H9 (cell line): Measurements from ENCODE around the gene METTL16. TPM values are rescaled to one million over a fixed set of nuclear protein-coding genes. Genes with fewer than 3 reads are reported as not detected.

Experiments used
- DNase-seq: peaks from one replicate; pipeline ENCODE4 v3.0.0-alpha.2; 2017
- H2AFZ ChIP-seq: one replicate; pipeline ENCODE4 v1.6.1; 2013; ENCODE audit warnings: mild to moderate bottlenecking, low read length, control low read depth, moderate library complexity
- H2AK5ac ChIP-seq: 2 replicates; pipeline ENCODE4 v1.6.1; 2013; ENCODE audit warnings: low read length, control low read depth, mixed read lengths; ENCODE audit not compliant: insufficient read length
- H2BK120ac ChIP-seq: one replicate; pipeline ENCODE4 v1.6.1; 2013; ENCODE audit warnings: low read depth, mild to moderate bottlenecking, low read length, control low read depth, inconsistent platforms; ENCODE audit not compliant: poor library complexity, severe bottlenecking
- H2BK12ac ChIP-seq: 2 replicates; pipeline ENCODE4 v1.6.1; 2013; ENCODE audit warnings: low read length, control low read depth, mixed read lengths, low read depth; ENCODE audit not compliant: insufficient read length
- H2BK15ac ChIP-seq: 2 replicates; pipeline ENCODE4 v1.6.1; 2013; ENCODE audit warnings: low read depth, low read length, control low read depth
- H2BK20ac ChIP-seq: one replicate; pipeline ENCODE4 v1.6.1; 2013; ENCODE audit warnings: low read depth, mild to moderate bottlenecking, low read length, control low read depth, inconsistent platforms; ENCODE audit not compliant: poor library complexity, severe bottlenecking
- H2BK5ac ChIP-seq: 2 replicates; pipeline ENCODE4 v1.6.1; 2013; ENCODE audit warnings: low read length, control low read depth, mixed read lengths; ENCODE audit not compliant: insufficient read length
- H3K14ac ChIP-seq: 2 replicates; pipeline ENCODE4 v1.6.1; 2013; ENCODE audit warnings: low read length, control low read depth; ENCODE audit not compliant: insufficient read depth
- H3K18ac ChIP-seq: 2 replicates; pipeline ENCODE4 v1.6.1; 2013; ENCODE audit warnings: low read depth, mild to moderate bottlenecking, mixed read lengths, low read length, control low read depth; ENCODE audit not compliant: insufficient read length
- H3K23ac ChIP-seq: 2 replicates; pipeline ENCODE4 v1.6.1; 2013; ENCODE audit warnings: low read length, control low read depth, mixed read lengths, low read depth; ENCODE audit not compliant: insufficient read length
- H3K23me2 ChIP-seq: 2 replicates; pipeline ENCODE4 v1.6.1; 2013; ENCODE audit warnings: low read depth, mild to moderate bottlenecking, mixed read lengths, low read length, control low read depth; ENCODE audit not compliant: insufficient read length, poor library complexity, severe bottlenecking
- H3K27ac ChIP-seq: 2 replicates; pipeline ENCODE4 v1.5.1; 2013; ENCODE audit warnings: low read length, control low read depth, mixed read lengths, low read depth; ENCODE audit not compliant: insufficient read length
- H3K27me3 ChIP-seq: 2 replicates; pipeline ENCODE4 v1.6.1; 2013; ENCODE audit warnings: low read length, control low read depth, inconsistent platforms; ENCODE audit not compliant: insufficient read depth
- H3K4ac ChIP-seq: 2 replicates; pipeline ENCODE4 v1.6.1; 2013; ENCODE audit warnings: low read depth, mild to moderate bottlenecking, control low read depth, inconsistent platforms, low read length, moderate library complexity
- H3K4me1 ChIP-seq: 2 replicates; pipeline ENCODE4 v1.6.1; 2013; ENCODE audit warnings: low read length, control low read depth, inconsistent platforms; ENCODE audit not compliant: insufficient read depth
- H3K4me2 ChIP-seq: 2 replicates; pipeline ENCODE4 v1.6.1; 2013; ENCODE audit warnings: low read length, control low read depth, mixed read lengths; ENCODE audit not compliant: insufficient read length, insufficient read depth
- H3K56ac ChIP-seq: 2 replicates; pipeline ENCODE4 v1.6.1; 2013; ENCODE audit warnings: low read depth, mild to moderate bottlenecking, mixed read lengths, low read length, control low read depth; ENCODE audit not compliant: insufficient read length
- H3K79me1 ChIP-seq: 2 replicates; pipeline ENCODE4 v1.6.1; 2013; ENCODE audit warnings: low read depth, mild to moderate bottlenecking, moderate library complexity, low read length, control low read depth, inconsistent platforms; ENCODE audit not compliant: insufficient read depth, poor library complexity, severe bottlenecking
- H3K79me2 ChIP-seq: 2 replicates; pipeline ENCODE4 v1.6.1; 2013; ENCODE audit warnings: low read length, control low read depth, inconsistent platforms; ENCODE audit not compliant: insufficient read depth
- H3K9ac ChIP-seq: 2 replicates; pipeline ENCODE4 v1.6.1; 2013; ENCODE audit warnings: low read length, control low read depth, mixed read lengths; ENCODE audit not compliant: insufficient read length; ENCODE audit errors: extremely low read depth
- H3K9me3 ChIP-seq: one replicate; pipeline ENCODE4 v1.6.1; 2013; ENCODE audit warnings: low read depth, low read length, inconsistent platforms; ENCODE audit not compliant: control insufficient read depth
- H3T11ph ChIP-seq: one replicate; pipeline ENCODE4 v1.6.1; 2013; ENCODE audit warnings: mild to moderate bottlenecking, low read length, control low read depth, inconsistent platforms
- H4K20me1 ChIP-seq: one replicate; pipeline ENCODE4 v1.6.1; 2013; ENCODE audit not compliant: control insufficient read depth, insufficient read length, insufficient read depth
- H4K5ac ChIP-seq: 2 replicates; pipeline ENCODE4 v1.6.1; 2013; ENCODE audit warnings: low read depth, mild to moderate bottlenecking, mixed read lengths, low read length, control low read depth; ENCODE audit not compliant: insufficient read length
- H4K8ac ChIP-seq: replicated peaks from 2 replicates; pipeline ENCODE4 v1.6.1; 2013; ENCODE audit warnings: low read length, control low read depth, mixed read lengths, low read depth; ENCODE audit not compliant: insufficient read length
- H4K91ac ChIP-seq: 2 replicates; pipeline ENCODE4 v1.6.1; 2013; ENCODE audit warnings: low read depth, mild to moderate bottlenecking, moderate library complexity, mixed read lengths, low read length, control low read depth; ENCODE audit not compliant: insufficient read length
- H3K27ac Mint-ChIP-seq, 3 experiments: 2 replicates in 2 of 3; 3 replicates in 1 of 3; pipeline ENCODE4 v1.8.0; 2020 to 2021; ENCODE audit warnings: mixed read lengths in 3 of 3, mild to moderate bottlenecking in 1 of 3, moderate library complexity in 1 of 3
- H3K27me3 Mint-ChIP-seq: 2 replicates; pipeline ENCODE4 v1.8.0; 2021; ENCODE audit warnings: low read depth, mild to moderate bottlenecking, moderate library complexity, mixed read lengths
- H3K36me3 Mint-ChIP-seq, 3 experiments: 2 replicates in 2 of 3; 3 replicates in 1 of 3; pipeline ENCODE4 v1.8.0; 2020 to 2021; ENCODE audit warnings: low read depth in 3 of 3, mixed read lengths in 3 of 3; ENCODE audit not compliant: insufficient read depth in 1 of 3
- H3K4me1 Mint-ChIP-seq, 2 experiments: 2 replicates each; pipeline ENCODE4 v1.8.0; 2020; ENCODE audit warnings: mixed read lengths in 2 of 2
- H3K4me3 Mint-ChIP-seq, 2 experiments: 2 replicates in 1 of 2; 3 replicates in 1 of 2; pipeline ENCODE4 v1.8.0; 2020 to 2021; ENCODE audit warnings: mild to moderate bottlenecking in 2 of 2, mixed read lengths in 2 of 2, moderate library complexity in 1 of 2
- H3K9me3 Mint-ChIP-seq, 2 experiments: 2 replicates in 1 of 2; 3 replicates in 1 of 2; pipeline ENCODE4 v1.8.0; 2020; ENCODE audit warnings: mild to moderate bottlenecking in 2 of 2, mixed read lengths in 2 of 2, moderate library complexity in 1 of 2
- CTCF ChIP-seq: fragments of 200-600 bp; sonication (generic); conservative IDR thresholded peaks from 3 replicates; pipeline ENCODE4 v1.8.0; 2021; ENCODE audit warnings: antibody characterized with exemption, mild to moderate bottlenecking
- WGBS: extraction: QIAGEN DNeasy Blood & Tissue Kit; methylation state at CpG from one replicate; pipeline ENCODE4 v1.1.7; 2013; ENCODE audit warnings: missing lambda C conversion rate, low lambda C conversion rate, mixed read lengths; ENCODE audit not compliant: insufficient read length; ENCODE audit errors: extremely low coverage; 5-methylcytosine and 5-hydroxymethylcytosine counted together
- total RNA-seq: library from RNA; stranded (reverse); gene quantifications from 2 replicates; pipeline ENCODE4 v1.2.1, GENCODE V29; 2021

METTL16 gene
- total RNA-seq, 1 experiment from 2014 or later: 55.4 TPM

GRCh38 chr17:2378905-2379304 lies 132.8 kb downstream of the METTL16 start:
- Histone ChIP-seq H3K4ac (no peak overlapping the region), H4K20me1 (no peaks in the 10 kb centered on the region), H3K79me2 (no peaks in the 10 kb centered on the region), H2BK20ac (no peak overlapping the region), H3K14ac (no peak overlapping the region), H3K4me2 (no peak overlapping the region), H3K23me2 (no peaks in the 10 kb centered on the region), H3K79me1 (no peaks in the 10 kb centered on the region), H4K91ac (no peak overlapping the region), H2BK12ac (no peak overlapping the region), H3K23ac (no peak overlapping the region), H2BK5ac (no peak overlapping the region), H3K9me3 (no peaks in the 10 kb centered on the region), H4K5ac (no peak overlapping the region), H2AFZ (no peak overlapping the region), H4K8ac (no peak overlapping the region), H2BK15ac (no peak overlapping the region), H3K27ac (no peak overlapping the region), H3K9ac (no peak overlapping the region), H3K18ac (no peak overlapping the region), H3K56ac (no peak overlapping the region), H2AK5ac (no peak overlapping the region), H3K4me1 (no peaks in the 10 kb centered on the region), H3T11ph (no peak overlapping the region), H2BK120ac (no peak overlapping the region), H3K27me3 (no peaks in the 10 kb centered on the region)
- H3K9me3 Mint-ChIP-seq: no peaks in the 10 kb centered on the region
- no peak overlapping the region for H3K4me3 Mint-ChIP-seq
- no peak overlapping the region; a peak in 1 of 7 replicates for H3K27ac Mint-ChIP-seq
- peaks cover 3 to 33% (median 18%) of the 10 kb centered on the region in 3 experiments; a peak in 6 of 7 replicates for H3K36me3 Mint-ChIP-seq
- WGBS: no CpG with 5 or more reads among the region's 11 CpGs
- H3K4me1 Mint-ChIP-seq: peaks cover 3 to 9% of the 10 kb centered on the region in 2 experiments; a peak in 2 of 4 replicates
- no peak for TF ChIP-seq CTCF
- DNase-seq: no peak
- no peaks in the 10 kb centered on the region for H3K27me3 Mint-ChIP-seq
